K562 (cell line): ENCODE measurements around the gene SOX6. TPM values are rescaled to one million over a fixed set of nuclear protein-coding genes. Genes with fewer than 3 reads are reported as not detected.

ENCODE experiments used
- ATAC-seq: fragments of 200-7000 bp; cut with Tn5 transposase; 3 replicates; pipeline ENCODE4 v1.9.1; 2020; ENCODE audit warnings: moderate library complexity
- BruUV-seq: library from RNA; stranded (reverse); fragments of 400-500 nt; replicated peaks from 2 replicates; lab custom pipeline; 2021; lab: Mats Ljungman, UMichigan
- CTCF ChIA-PET: fragments of 300-600 bp; formaldehyde crosslinking; extraction: SDS; loops from one replicate; lab custom pipeline; 2021; ENCODE audit warnings: low intra/inter-chr PET ratio; lab: Yijun Ruan, JAX
- POLR2A ChIA-PET: fragments of 300-600, 350-650 bp; sonication (Branson Sonifier 250); formaldehyde crosslinking; extraction: SDS; loops from one replicate; lab custom pipeline; 2021; ENCODE audit warnings: antibody characterized with exemption, inconsistent platforms; lab: Yijun Ruan, JAX
- DNase-seq, 4 experiments: peaks; one replicate each; pipeline versions ENCODE4 v3.0.0 to v3.0.0-alpha.2; 2011 to 2018; ENCODE audit warnings: low spot score in 3 of 4, mixed read lengths in 3 of 4; ENCODE audit errors: extremely low read depth in 1 of 4
- FAIRE-seq: peaks from 2 replicates; lab custom pipeline; 2011; peaks lifted over from hg19 to GRCh38; lab: Jason Lieb, UNC
- H2AFZ ChIP-seq: 2 replicates; pipeline ENCODE4 v1.6.0; 2011; ENCODE audit warnings: low read depth, low read length, control low read depth, inconsistent platforms
- H3K27ac ChIP-seq: fragments of 200-600 bp; 3 replicates; pipeline ENCODE4 v1.8.0; 2011; ENCODE audit warnings: low read depth, mild to moderate bottlenecking, control low read depth, inconsistent platforms, low read length, moderate library complexity, mixed read lengths; ENCODE audit errors: extremely low read depth
- H3K27me3 ChIP-seq, 2 experiments: fragments of 300-600 bp in 1 of 2; 2 replicates in 1 of 2; 3 replicates in 1 of 2; pipeline versions ENCODE4 v1.6.0 to v1.8.0; 2011; ENCODE audit warnings: inconsistent platforms in 2 of 2, low read length in 2 of 2, mild to moderate bottlenecking in 1 of 2, mixed read lengths in 1 of 2, moderate library complexity in 1 of 2; ENCODE audit not compliant: control insufficient read depth in 2 of 2, insufficient read depth in 2 of 2
- H3K36me3 ChIP-seq: fragments of 300-600 bp; 3 replicates; pipeline ENCODE4 v1.8.0; 2011; ENCODE audit warnings: mild to moderate bottlenecking, low read length, inconsistent platforms; ENCODE audit not compliant: control insufficient read depth, insufficient read depth
- H3K4me1 ChIP-seq, 2 experiments: fragments of 200-600 bp in 1 of 2; replicated peaks in 1 of 2; 2 replicates in 1 of 2; 3 replicates in 1 of 2; pipeline versions ENCODE4 v1.5.1 to v1.8.0; 2011; ENCODE audit warnings: inconsistent platforms in 2 of 2, low read length in 2 of 2, mild to moderate bottlenecking in 1 of 2, mixed read lengths in 1 of 2, moderate library complexity in 1 of 2; ENCODE audit not compliant: control insufficient read depth in 2 of 2, insufficient read depth in 2 of 2
- H3K4me2 ChIP-seq: 2 replicates; pipeline ENCODE4 v1.6.1; 2011; ENCODE audit warnings: low read length, control low read depth, inconsistent platforms, mixed read lengths; ENCODE audit not compliant: insufficient read depth
- H3K4me3 ChIP-seq: fragments of 200-600 bp; sonication (generic), shearing (Covaris generic); 2 replicates; pipeline ENCODE4 v1.5.1; 2016; ENCODE audit warnings: control low read depth, inconsistent platforms
- H3K79me2 ChIP-seq: fragments of 200-600 bp; 3 replicates; pipeline ENCODE4 v1.8.0; 2011; ENCODE audit warnings: low read length, inconsistent platforms; ENCODE audit not compliant: control insufficient read depth, insufficient read depth
- H3K9ac ChIP-seq, 2 experiments: 2 replicates each; pipeline versions ENCODE4 v1.6.0 to v1.6.1; 2011; ENCODE audit warnings: low read depth in 2 of 2, low read length in 2 of 2, control low read depth in 1 of 2, inconsistent platforms in 1 of 2, mild to moderate bottlenecking in 1 of 2, mixed read lengths in 1 of 2; ENCODE audit not compliant: insufficient read depth in 1 of 2
- H3K9me1 ChIP-seq: one replicate; pipeline ENCODE4 v1.6.0; 2011; ENCODE audit warnings: inconsistent platforms, mild to moderate bottlenecking, low read length, moderate library complexity; ENCODE audit not compliant: control insufficient read depth, insufficient read depth
- H3K9me3 ChIP-seq: replicated peaks from 2 replicates; pipeline ENCODE4 v1.5.1; 2011; ENCODE audit warnings: low read depth, low read length, inconsistent platforms; ENCODE audit not compliant: control insufficient read depth, insufficient read depth
- H4K20me1 ChIP-seq: replicated peaks from 2 replicates; pipeline ENCODE4 v1.6.1; 2011; ENCODE audit warnings: low read length, inconsistent platforms, mixed read lengths; ENCODE audit not compliant: control insufficient read depth, insufficient read depth
- CC2D1A ChIP-seq: fragments of 450-650 bp; IDR thresholded peaks from 2 replicates; pipeline ENCODE4 v1.6.1; 2017; ENCODE audit warnings: mild to moderate bottlenecking
- FOXK2 ChIP-seq, 2 experiments: fragments of 450-650 bp; IDR thresholded peaks in 1 of 2; conservative IDR thresholded peaks in 1 of 2; 2 replicates each; pipeline ENCODE4 v1.6.1; 2016; ENCODE audit warnings: low read depth in 2 of 2, mild to moderate bottlenecking in 1 of 2
- KAT8 ChIP-seq: fragments of 450-650 bp; IDR thresholded peaks from 2 replicates; pipeline ENCODE4 v1.6.1; 2016; ENCODE audit warnings: low read depth, mild to moderate bottlenecking
- KLF13 ChIP-seq: fragments of 450-650 bp; IDR thresholded peaks from 2 replicates; pipeline ENCODE4 v1.6.1; 2016; ENCODE audit warnings: missing genetic modification characterization, low read depth, mild to moderate bottlenecking, missing compliant biosample characterization, moderate library complexity, borderline replicate concordance
- L3MBTL2 ChIP-seq: fragments of 450-650 bp; IDR thresholded peaks from 2 replicates; pipeline ENCODE4 v1.6.1; 2016; ENCODE audit warnings: mild to moderate bottlenecking, moderate library complexity
- NBN ChIP-seq: fragments of 450-650 bp; IDR thresholded peaks from 2 replicates; pipeline ENCODE4 v1.6.1; 2016; ENCODE audit warnings: low read depth, mild to moderate bottlenecking
- NCOA4 ChIP-seq: fragments of 450-650 bp; IDR thresholded peaks from 2 replicates; pipeline ENCODE4 v1.6.1; 2018; ENCODE audit warnings: mild to moderate bottlenecking; ENCODE audit not compliant: partially characterized antibody
- NKRF ChIP-seq: fragments of 450-650 bp; IDR thresholded peaks from 2 replicates; pipeline ENCODE4 v1.6.1; 2016; ENCODE audit warnings: borderline replicate concordance
- NR2F6 ChIP-seq: fragments of 450-650 bp; formaldehyde crosslinking; IDR thresholded peaks from 2 replicates; pipeline ENCODE4 v1.4.0; 2020; ENCODE audit warnings: mild to moderate bottlenecking
- POLR2H ChIP-seq: IDR thresholded peaks from 2 replicates; pipeline ENCODE4 v1.6.1; 2016; ENCODE audit warnings: missing genetic modification characterization, low read depth, mild to moderate bottlenecking, control low read depth, missing compliant biosample characterization, moderate library complexity
- PYGO2 ChIP-seq: fragments of 450-650 bp; IDR thresholded peaks from 2 replicates; pipeline ENCODE4 v1.6.1; 2016; ENCODE audit warnings: mild to moderate bottlenecking, missing genetic modification characterization, moderate library complexity, missing compliant biosample characterization
- SRSF9 ChIP-seq: fragments of 200-400 bp; formaldehyde crosslinking; IDR thresholded peaks from 2 replicates; pipeline ENCODE4 v1.6.1; 2017; ENCODE audit warnings: low read depth, low read length, borderline replicate concordance
- TCF7L2 ChIP-seq: fragments of 150-350 bp; IDR thresholded peaks from 2 replicates; pipeline ENCODE4 v1.6.1; 2016; ENCODE audit warnings: low read depth, mild to moderate bottlenecking, low read length, moderate library complexity
- ZNF551 ChIP-seq: fragments of 250-450 bp; sonication (Bioruptor Pico); IDR thresholded peaks from 2 replicates; pipeline ENCODE4 v1.5.0; 2021; ENCODE audit warnings: mild to moderate bottlenecking, moderate library complexity
- ZNF583 ChIP-seq: fragments of 250-450 bp; sonication (Bioruptor Pico); IDR thresholded peaks from 2 replicates; pipeline ENCODE4 v1.4.0; 2020
- ZNF76 ChIP-seq: fragments of 250-450 bp; sonication (Bioruptor Pico); IDR thresholded peaks from 2 replicates; pipeline ENCODE4 v1.4.0; 2020; ENCODE audit warnings: mild to moderate bottlenecking, moderate library complexity, borderline replicate concordance
- WGBS: fragments of 100-300 bp; shearing (Covaris generic); methylation state at CpG from one replicate; pipeline ENCODE4 v1.1.6; 2016; ENCODE audit warnings: low coverage, mixed read lengths; ENCODE audit not compliant: insufficient coverage; ENCODE audit errors: missing lambda C conversion rate; 5-methylcytosine and 5-hydroxymethylcytosine counted together
- in situ Hi-C: fragments of 300-500 bp; cut with MboI; formaldehyde crosslinking; loops from 4 replicates; pipeline ENCODE4 v1.15.0; 2018; ENCODE audit warnings: inconsistent platforms, mixed read lengths
- intact Hi-C: fragments of 100-400 bp; cut with micrococcal nuclease; formaldehyde crosslinking; loops from 2 replicates; pipeline ENCODE4 v1.14.2; 2022
- polyA plus RNA-seq, 8 experiments: library from polyadenylated mRNA; depleted of rRNA in 4 of 8; stranded (reverse) in 5 of 8; unstranded in 3 of 8; fragments of >200 nt; fragmentation: Nextera tagmentation in 2 of 8; fragmentation: Illumina TruSeq in 1 of 8; extraction: Ambion mirVana in 2 of 8; extraction: Trizol in 1 of 8; gene quantifications; 2 replicates each; pipeline versions ENCODE4 v1.2.1 to v1.2.3, GENCODE V29; 2011 to 2014; ENCODE audit warnings: inconsistent platforms in 1 of 8, missing spikeins in 1 of 8
- total RNA-seq, 7 experiments: library from RNA; depleted of rRNA in 6 of 7; stranded (reverse); fragments of >200 nt in 6 of 7; fragmentation: Illumina TruSeq in 2 of 7; extraction: Trizol in 2 of 7; gene quantifications; 2 replicates each; pipeline versions ENCODE4 v1.2.1 to v1.2.3, GENCODE V29; 2011 to 2021; ENCODE audit warnings: low replicate concordance in 1 of 7
- TF ChIP-seq, protein P1 (sequence below): sonication (generic); formaldehyde crosslinking; IDR thresholded peaks from 2 replicates; pipeline ENCODE4 v1.8.0; 2022; ENCODE audit warnings: missing genetic modification reagents, mild to moderate bottlenecking, borderline replicate concordance

SOX6 gene
- total and polyA plus RNA-seq, 9 of the 15 experiments (the other 6 are each of a cell fraction or from before 2014, with no cell fraction given) = 0.89 to 8.7 (median 5.7) TPM

GRCh38 chr11:15985127-15985859, 371.1 kb downstream of the SOX6 start (continued):
- TF ChIP-seq PYGO2 (tag) = no peak
- TF ChIP-seq L3MBTL2 = no peak
- no peak for TF ChIP-seq NCOA4
- TF ChIP-seq ZNF551 = no peak

- CTCF ChIA-PET = no interaction called here
- Histone ChIP-seq H3K4me1 (peaks cover 4 to 10% of the 10 kb centered on the region in 2 experiments; a peak in 2 of 5 replicates), H3K9me1 (no peaks in the 10 kb centered on the region), H3K9me3 (no peaks in the 10 kb centered on the region), H3K36me3 (no peaks in the 10 kb centered on the region), H2AFZ (no peak overlapping the region), H3K4me2 (no peak overlapping the region), H3K4me3 (no peak overlapping the region), H3K27me3 (no peaks in the 10 kb centered on the region), H3K27ac (no peak overlapping the region), H3K9ac (no peak overlapping the region), H3K79me2 (no peaks in the 10 kb centered on the region), H4K20me1 (no peaks in the 10 kb centered on the region)
- POLR2A ChIA-PET = interaction anchor here (0.8 kb wide), 1 partner anchor 65 kb away, joined by 3 read pairs; no protein-coding TSS in a partner anchor
- no TSS peak for BruUV-seq
- intact Hi-C loops = no loop called here
- in situ Hi-C loops = no loop called here
- 80% methylated on average over 1 of the region's 1 CpG for WGBS
- DNase-seq (no peak), FAIRE-seq (no peak), ATAC-seq (no peak)
- TF ChIP-seq TCF7L2 (no peak), NKRF (no peak), CC2D1A (no peak), NR2F6 (CRISPR knock-in tag) (no peak), ZNF583 (no peak), KLF13 (no peak), FOXK2 (conservative IDR thresholded peaks at IDR 0.05 in 1 of 2, IDR thresholded peaks at IDR 0.05 in 1 of 2; ENCODE audit: low read depth in 2 of 2) (no peak), SRSF9 (no peak), POLR2H (no peak), NBN (no peak), KAT8 (no peak), ZNF76 (CRISPR knock-in tag) (no peak)
- TF ChIP-seq, protein P1, sequence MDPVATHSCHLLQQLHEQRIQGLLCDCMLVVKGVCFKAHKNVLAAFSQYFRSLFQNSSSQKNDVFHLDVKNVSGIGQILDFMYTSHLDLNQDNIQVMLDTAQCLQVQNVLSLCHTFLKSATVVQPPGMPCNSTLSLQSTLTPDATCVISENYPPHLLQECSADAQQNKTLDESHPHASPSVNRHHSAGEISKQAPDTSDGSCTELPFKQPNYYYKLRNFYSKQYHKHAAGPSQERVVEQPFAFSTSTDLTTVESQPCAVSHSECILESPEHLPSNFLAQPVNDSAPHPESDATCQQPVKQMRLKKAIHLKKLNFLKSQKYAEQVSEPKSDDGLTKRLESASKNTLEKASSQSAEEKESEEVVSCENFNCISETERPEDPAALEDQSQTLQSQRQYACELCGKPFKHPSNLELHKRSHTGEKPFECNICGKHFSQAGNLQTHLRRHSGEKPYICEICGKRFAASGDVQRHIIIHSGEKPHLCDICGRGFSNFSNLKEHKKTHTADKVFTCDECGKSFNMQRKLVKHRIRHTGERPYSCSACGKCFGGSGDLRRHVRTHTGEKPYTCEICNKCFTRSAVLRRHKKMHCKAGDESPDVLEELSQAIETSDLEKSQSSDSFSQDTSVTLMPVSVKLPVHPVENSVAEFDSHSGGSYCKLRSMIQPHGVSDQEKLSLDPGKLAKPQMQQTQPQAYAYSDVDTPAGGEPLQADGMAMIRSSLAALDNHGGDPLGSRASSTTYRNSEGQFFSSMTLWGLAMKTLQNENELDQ = no peak
Measured at GRCh38 chr11:15981292-15981691, 375.1 kb downstream of the SOX6 start.
